GM19099 (cell line): ENCODE results near the gene WDR41.

Experiments
- POLR2A ChIP-seq: IDR thresholded peaks from 3 replicates; pipeline ENCODE4 v1.6.1; 2011; ENCODE audit warnings: low read depth; ENCODE audit not compliant: insufficient read length; ENCODE audit errors: extremely low read depth

WDR41 gene

DNA sequence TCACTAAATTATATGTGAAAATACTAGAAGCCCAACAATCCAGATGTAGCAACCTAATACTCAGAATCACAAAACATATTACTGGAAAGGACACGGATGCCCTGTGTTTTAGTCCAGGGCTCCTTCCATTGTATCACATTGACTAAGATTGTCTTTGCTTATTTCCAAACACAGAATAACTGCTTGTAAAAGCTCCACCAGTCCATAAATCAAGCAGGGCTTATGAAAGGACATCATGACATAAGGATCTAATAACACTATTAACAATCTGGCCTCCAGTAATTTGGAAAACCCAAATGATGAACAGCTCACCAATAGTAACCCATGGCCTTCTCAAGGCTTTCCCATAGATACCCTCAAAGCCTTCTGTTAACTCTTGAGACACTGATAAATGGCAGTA lies 39.8 kb downstream of the WDR41 start:
- TF ChIP-seq POLR2A: no peak

GRCh38 chr5:77449981-77450380 lies 42.1 kb downstream of the WDR41 start:
- TF ChIP-seq POLR2A: no peak

- TF ChIP-seq POLR2A: no peak
Measured at GRCh38 chr5:77449277-77449676, 42.8 kb downstream of the WDR41 start.

DNA sequence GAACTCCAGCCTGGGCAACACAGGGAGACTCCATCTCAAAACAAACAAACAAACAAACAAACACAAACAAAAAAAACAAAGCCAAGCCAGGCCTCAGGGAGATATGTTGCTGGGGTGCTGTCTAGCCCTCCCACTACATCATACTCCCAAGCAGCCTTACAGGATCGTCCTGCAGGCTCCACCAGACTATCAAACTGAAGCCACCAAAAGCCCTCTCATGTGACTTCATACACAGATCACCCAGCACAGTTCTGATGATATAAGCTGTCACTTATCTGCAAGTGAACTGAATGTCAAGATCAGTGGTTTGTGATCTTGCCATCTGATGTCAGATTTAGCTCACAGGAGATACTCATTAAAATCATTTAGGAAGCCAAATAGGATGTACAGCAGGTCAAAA lies 43.3 kb downstream of the WDR41 start:
- no peak for TF ChIP-seq POLR2A

GRCh38 chr5:77444356-77444755 lies 47.8 kb downstream of the WDR41 start:
- no peak for TF ChIP-seq POLR2A

DNA sequence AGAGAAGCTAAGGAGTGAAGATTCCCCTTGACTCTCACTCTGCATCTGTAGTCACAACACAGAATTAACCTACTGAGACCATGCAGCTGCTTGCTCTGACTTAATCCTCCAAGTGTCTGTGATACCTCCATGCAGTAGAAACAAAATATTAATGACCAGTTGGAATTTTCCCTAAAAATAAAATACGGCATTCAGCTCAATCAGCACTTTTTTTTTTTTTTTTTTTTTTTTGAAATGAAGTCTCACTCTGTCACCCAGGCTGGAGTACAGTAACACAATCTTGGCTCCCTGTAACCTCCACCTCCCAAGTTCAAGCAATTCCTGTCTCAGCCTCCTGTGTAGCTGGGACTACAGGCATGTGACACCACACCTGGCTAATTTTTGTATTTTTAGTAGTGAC lies 48.4 kb downstream of the WDR41 start:
- TF ChIP-seq POLR2A: no peak

GRCh38 chr5:77438071-77438470 lies 54.0 kb downstream of the WDR41 start:
- no peak for TF ChIP-seq POLR2A

DNA sequence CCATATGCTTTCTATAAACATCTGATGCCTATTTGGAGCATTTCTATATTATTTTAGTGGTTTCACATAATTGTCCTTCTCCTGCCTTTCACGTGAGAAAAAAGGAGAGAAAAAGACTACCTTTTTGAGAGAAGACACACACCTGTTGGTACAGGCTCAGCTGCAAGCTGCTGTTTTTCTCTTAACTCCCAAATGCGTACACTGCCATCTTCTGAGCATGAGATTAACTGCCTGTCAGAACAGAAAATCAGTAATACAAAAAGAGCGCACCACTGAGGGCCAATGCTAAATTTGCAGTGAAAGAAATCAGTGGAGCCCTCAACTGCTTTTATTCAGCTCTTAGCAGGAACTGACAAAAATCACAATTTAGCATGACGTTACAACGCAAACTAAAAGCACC lies 54.9 kb downstream of the WDR41 start:
- TF ChIP-seq POLR2A: no peak

GRCh38 chr5:77431719-77432118 lies 60.4 kb downstream of the WDR41 start:
- TF ChIP-seq POLR2A: no peak

DNA sequence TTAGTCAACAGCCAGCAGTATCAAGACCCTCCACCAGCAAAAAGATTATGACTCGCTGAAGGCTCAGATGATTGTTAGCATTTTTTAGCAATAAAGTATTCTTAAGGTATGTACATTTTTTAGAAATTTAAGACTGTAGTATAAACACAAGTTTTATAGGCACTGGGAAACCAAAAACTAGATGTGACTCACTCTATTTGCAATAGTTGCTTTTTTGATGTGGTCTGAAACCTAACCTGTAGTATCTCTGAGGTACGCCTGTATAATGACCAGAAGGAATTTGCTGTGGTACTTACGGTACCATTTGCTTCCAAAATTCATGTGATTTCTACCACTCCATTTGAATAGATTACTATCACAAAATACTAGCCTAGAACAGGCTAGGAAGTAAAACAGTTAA lies 60.8 kb downstream of the WDR41 start:
- no peak for TF ChIP-seq POLR2A

DNA sequence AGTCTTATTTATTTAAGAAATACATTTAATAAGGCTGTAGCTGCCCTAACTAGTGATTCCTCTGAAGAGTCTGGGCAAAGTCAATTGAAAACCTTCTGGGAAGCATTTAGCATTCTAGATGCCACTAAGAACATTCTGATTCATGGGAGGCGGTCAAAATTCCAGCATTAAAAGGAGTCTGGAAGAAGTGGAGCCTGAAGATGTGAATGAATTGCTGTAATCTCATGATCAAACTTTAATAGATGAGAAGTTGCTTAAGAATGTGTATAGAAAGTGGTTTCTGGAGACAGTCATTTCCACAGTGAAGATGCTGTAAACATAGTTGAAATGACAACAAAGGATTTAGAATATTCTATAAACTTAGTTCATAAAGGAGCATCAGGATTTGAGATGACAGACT lies 61.4 kb downstream of the WDR41 start:
- no peak for TF ChIP-seq POLR2A

DNA sequence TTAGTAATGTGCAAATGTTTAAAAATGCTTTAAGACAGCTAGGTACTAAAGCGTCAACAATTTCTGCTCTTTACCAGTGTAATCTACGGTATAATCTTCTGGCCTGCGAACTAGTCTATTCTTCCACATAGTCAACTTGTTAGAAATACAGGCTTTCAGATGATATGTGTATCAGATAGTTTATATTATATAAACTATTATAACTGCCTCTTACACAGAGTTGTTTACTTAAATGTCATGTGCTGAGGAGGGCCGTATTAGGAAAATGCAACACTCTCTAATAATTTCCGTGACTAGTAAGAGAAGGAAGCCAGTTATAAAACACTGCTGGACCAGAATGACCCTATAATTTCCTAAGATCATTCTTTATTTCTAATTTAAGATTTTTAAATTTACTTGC lies 63.6 kb downstream of the WDR41 start:
- TF ChIP-seq POLR2A: no peak

- TF ChIP-seq POLR2A: no peak
Measured at GRCh38 chr5:77427998-77428397, 64.1 kb downstream of the WDR41 start.

GRCh38 chr5:77426670-77427069 lies 65.4 kb downstream of the WDR41 start:
- TF ChIP-seq POLR2A: no peak

DNA sequence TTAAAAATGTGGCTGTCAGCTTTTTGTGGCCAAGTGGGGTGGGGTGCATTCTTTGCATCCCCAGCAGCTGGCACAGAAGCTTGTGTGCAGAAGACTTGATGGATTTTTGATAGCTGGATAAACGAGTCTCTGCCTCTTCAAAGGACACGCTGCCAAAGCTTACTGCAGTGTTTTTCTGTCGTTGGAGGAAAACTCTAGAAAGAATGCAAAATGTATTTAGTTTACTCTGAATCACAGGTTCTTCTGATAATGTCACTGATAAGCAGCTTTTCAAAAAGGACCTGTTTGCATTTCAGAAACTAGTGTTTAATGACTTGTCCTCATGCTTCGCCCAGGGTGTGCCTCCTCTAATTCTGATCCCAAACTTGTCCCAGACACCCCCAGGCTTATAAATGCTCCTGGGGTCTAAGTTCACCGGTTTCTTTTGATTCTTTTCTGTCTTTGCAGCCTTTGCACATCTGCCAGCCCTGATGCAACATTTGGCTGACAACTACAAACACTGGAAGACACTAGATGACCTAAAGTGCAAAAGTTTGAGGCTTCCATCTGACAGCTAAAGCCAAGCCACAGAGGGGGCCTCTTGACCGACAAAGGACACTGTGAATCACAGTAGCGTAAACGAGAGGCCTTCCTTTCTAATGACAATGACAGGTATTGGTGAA lies 66.0 kb downstream of the WDR41 start:
- no peak for TF ChIP-seq POLR2A

- TF ChIP-seq POLR2A: no peak
Measured at GRCh38 chr5:77425420-77425819, 66.7 kb downstream of the WDR41 start.

DNA sequence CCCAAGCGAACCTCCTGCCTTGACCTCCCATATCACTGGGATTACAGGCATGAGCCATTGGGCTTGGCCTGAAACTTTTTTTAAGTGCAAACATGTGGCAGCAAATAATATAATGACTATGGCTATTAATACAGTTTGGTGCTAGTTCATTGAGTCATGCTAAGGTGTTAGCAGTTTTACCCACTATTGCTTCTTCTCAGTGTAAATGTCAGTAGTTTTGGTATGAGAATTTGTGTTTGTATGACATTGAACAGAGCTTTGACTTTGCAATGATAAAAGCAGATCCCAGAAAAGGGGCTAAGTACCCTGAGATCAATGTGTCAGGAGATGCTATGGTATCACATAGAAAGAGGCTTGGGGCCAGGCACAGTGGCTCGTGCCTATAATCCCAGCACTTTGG lies 67.2 kb downstream of the WDR41 start:
- no peak for TF ChIP-seq POLR2A

DNA sequence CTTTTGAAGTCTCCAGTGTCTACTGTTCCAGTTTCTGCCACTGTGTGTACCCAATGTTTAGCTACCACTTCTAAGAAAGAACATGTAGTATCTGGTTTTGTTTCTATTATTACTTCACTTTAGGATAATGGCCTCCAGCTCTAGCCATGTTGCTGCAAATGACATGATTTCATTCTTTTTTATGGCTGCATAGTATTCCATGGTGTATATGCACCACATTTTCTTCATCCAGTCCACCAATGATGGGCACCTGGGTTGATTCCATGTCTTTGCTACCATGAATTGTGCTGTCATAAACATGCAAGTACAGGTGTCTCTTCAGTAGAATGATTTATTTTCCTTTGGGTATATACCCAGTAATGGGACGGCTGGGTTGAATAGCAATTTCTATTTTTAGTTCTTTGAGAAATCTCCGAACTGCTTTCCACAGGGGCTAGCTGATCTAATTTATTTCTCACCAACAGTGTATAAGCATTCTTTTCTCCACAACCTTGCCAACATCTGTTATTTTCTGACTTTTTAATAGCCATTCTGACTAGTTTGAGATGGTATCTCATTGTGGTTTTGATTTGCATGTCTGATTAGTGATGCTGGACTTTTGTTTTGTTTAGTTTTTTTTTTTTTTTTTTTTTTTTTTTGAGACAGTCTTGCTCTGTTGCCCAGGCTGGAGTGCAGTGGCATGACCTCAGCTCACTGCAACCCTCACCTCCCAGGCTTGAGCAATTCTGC lies 68.9 kb downstream of the WDR41 start:
- no peak for TF ChIP-seq POLR2A

- TF ChIP-seq POLR2A: no peak
Measured at GRCh38 chr5:77420940-77421339, 71.2 kb downstream of the WDR41 start.
